HG02885 (cell line): Measurements from ENCODE around the gene GM2A.

Source experiments
- ATAC-seq: cut with Tn5 transposase; IDR thresholded peaks from one replicate; pipeline ENCODE4 v1.9.1; 2021; ENCODE audit warnings: mild to moderate bottlenecking; ENCODE audit not compliant: unreplicated experiment, poor library complexity

GM2A gene

GRCh38 chr5:151252762-151253604 lies at the start of gene GM2A:
TSS of gene GM2A (plus strand) at chr5:151253185. CDS start at chr5:151253217, 32 bp downstream.
- ATAC-seq = peak; percentile 74

GRCh38 chr5:151204051-151204450 lies 48.9 kb upstream of the GM2A start:
- ATAC-seq = no peak

GRCh38 chr5:151205411-151205810 lies 47.6 kb upstream of the GM2A start:
- ATAC-seq = no peak

GRCh38 chr5:151208481-151208914 lies 44.5 kb upstream of the GM2A start:
- ATAC-seq = no peak

- peak; percentile 8 for ATAC-seq
Observed at GRCh38 chr5:151212406-151212798, 40.6 kb upstream of the GM2A start.

- peak; percentile 81 for ATAC-seq
Observed at GRCh38 chr5:151213803-151214613, 39.0 kb upstream of the GM2A start.

- peak; percentile 55 for ATAC-seq
Observed at GRCh38 chr5:151214614-151215545, 38.1 kb upstream of the GM2A start.

- ATAC-seq = no peak
Observed at GRCh38 chr5:151215546-151215880, 37.5 kb upstream of the GM2A start.

- ATAC-seq = no peak
Observed at GRCh38 chr5:151216781-151217180, 36.2 kb upstream of the GM2A start.

- ATAC-seq = no peak
Observed at GRCh38 chr5:151218177-151218576, 34.8 kb upstream of the GM2A start.

- ATAC-seq = no peak
Observed at GRCh38 chr5:151219138-151219537, 33.8 kb upstream of the GM2A start.

- ATAC-seq = no peak
Observed at GRCh38 chr5:151219789-151220188, 33.2 kb upstream of the GM2A start.

- ATAC-seq = no peak
Observed at GRCh38 chr5:151221574-151221973, 31.4 kb upstream of the GM2A start.

GRCh38 chr5:151222054-151222789 lies 30.8 kb upstream of the GM2A start:
- no peak for ATAC-seq

- peak; percentile 83 for ATAC-seq
Observed at GRCh38 chr5:151222790-151223446, 30.1 kb upstream of the GM2A start.

GRCh38 chr5:151223447-151224264 lies 29.3 kb upstream of the GM2A start, which contains the start of gene CCDC69:
TSS of gene CCDC69 (minus strand) at chr5:151224092. CDS start at chr5:151223970, 122 bp downstream.
- peak; percentile 75 for ATAC-seq

GRCh38 chr5:151224372-151224771 lies 28.6 kb upstream of the GM2A start:
- no peak for ATAC-seq

GRCh38 chr5:151225071-151225470 lies 27.9 kb upstream of the GM2A start:
- ATAC-seq = no peak
